ENCODE measurements around the gene CREBZF.

The CREBZF gene

DNA sequence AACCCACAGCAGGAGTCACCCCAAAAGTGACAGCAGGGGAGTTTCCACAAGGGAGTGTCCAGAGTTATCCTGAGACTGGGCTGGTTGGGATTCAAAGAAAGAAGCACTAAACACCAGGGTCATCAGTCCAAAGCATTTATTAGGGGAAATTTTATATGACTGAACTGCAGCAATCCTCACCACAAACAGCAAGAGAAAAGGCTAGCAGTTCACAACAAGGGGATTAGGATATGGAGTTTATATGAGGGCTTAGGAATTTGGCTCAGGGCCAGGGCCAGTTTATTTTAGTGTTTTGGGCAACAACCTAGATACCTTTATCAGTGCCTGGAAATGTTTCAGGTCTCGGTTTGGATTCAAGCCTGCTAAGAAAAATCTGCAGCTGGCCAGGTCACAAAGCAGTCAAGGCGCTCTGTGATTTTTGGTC is 21.7 kb downstream of the CREBZF start:
- in situ Hi-C loops (cut with HindIII; ENCODE audit: low sequenced_read_pairs), result no loop called here
- DNase-seq (ENCODE audit: low read depth, low spot score), result no peak

GRCh38 chr11:85634747-85635146 is 30.2 kb downstream of the CREBZF start:
- no peak for DNase-seq (ENCODE audit: low read depth, low spot score)
- TF ChIP-seq, protein P1, sequence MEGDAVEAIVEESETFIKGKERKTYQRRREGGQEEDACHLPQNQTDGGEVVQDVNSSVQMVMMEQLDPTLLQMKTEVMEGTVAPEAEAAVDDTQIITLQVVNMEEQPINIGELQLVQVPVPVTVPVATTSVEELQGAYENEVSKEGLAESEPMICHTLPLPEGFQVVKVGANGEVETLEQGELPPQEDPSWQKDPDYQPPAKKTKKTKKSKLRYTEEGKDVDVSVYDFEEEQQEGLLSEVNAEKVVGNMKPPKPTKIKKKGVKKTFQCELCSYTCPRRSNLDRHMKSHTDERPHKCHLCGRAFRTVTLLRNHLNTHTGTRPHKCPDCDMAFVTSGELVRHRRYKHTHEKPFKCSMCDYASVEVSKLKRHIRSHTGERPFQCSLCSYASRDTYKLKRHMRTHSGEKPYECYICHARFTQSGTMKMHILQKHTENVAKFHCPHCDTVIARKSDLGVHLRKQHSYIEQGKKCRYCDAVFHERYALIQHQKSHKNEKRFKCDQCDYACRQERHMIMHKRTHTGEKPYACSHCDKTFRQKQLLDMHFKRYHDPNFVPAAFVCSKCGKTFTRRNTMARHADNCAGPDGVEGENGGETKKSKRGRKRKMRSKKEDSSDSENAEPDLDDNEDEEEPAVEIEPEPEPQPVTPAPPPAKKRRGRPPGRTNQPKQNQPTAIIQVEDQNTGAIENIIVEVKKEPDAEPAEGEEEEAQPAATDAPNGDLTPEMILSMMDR (IDR thresholded peaks at IDR 0.05; ENCODE audit: low read depth, low read length), result no peak
- in situ Hi-C loops (cut with HindIII; ENCODE audit: low sequenced_read_pairs), result no loop called here
- no peak overlapping the region for H3K4me3 ChIP-seq (ENCODE audit: low read depth, low read length)

More for the DNA sequence above, 21.7 kb downstream of the CREBZF start:
- TF ChIP-seq, protein P1 (IDR thresholded peaks at IDR 0.05; ENCODE audit: low read depth, low read length), result no peak
- H3K4me3 ChIP-seq (ENCODE audit: low read depth, low read length), result no peak overlapping the region

GRCh38 chr11:85628771-85629341 is 36.1 kb downstream of the CREBZF start:
- TF ChIP-seq, protein P1 (IDR thresholded peaks at IDR 0.05; ENCODE audit: low read depth, low read length), result no peak
- H3K4me3 ChIP-seq (ENCODE audit: low read depth, low read length), result peak overlapping the region; percentile 84
- peak; percentile 6 for DNase-seq (ENCODE audit: low read depth, low spot score)
- in situ Hi-C loops (cut with HindIII; ENCODE audit: low sequenced_read_pairs), result no loop called here

DNA sequence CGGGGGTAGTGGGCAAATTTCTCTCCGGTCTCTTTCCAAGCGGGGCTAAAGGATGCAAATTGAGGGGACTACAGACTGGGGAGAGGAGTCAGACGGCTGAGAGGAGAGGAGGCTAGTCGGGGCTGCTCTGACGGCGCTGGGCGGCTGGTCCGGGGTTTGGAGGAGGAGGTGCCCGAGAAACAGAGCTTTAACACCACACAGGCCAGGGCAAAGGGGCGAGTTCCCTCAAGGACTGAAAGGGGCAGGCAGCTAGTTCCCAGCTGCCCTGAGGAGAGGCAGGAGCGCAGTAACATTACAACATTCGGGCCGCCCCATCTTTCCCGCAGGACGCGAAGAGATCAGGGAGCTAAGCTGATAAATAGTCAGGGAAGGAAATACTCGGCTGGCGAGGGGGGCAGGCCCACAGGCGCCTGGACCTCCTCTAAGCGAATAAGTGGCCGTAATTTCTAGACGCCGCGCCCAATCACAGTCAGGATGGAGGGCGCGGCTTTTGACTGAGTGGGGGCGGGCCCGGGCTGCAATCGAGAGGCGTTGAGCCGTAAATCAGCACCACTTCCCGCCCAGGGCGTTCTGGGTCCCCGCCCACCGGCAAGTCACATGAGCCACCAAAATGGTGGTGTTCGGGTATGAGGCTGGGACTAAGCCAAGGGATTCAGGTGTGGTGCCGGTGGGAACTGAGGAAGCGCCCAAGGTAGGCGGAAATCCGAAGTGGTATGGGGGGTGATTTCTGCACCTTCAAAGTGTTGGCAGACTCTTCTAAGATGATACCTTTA is 36.7 kb downstream of the CREBZF start, which contains the start of gene TMEM126B:
Gene TMEM126B (plus strand): TSS at position 596 of the 773 bp plus-strand sequence. CDS start 15 bp downstream, at position 611.
- TF ChIP-seq, protein P1 (IDR thresholded peaks at IDR 0.05; ENCODE audit: low read depth, low read length), result no peak
- peak; percentile 99 for DNase-seq (ENCODE audit: low read depth, low spot score)
- in situ Hi-C loops (cut with HindIII; ENCODE audit: low sequenced_read_pairs), result no loop called here
- H3K4me3 ChIP-seq (ENCODE audit: low read depth, low read length), result peak within 1 kb of the TSS; percentile 84

- DNase-seq (ENCODE audit: low read depth, low spot score), result peak; percentile 35
- H3K4me3 ChIP-seq (ENCODE audit: low read depth, low read length), result peak within 1 kb of the TSS; percentile 84
- in situ Hi-C loops (cut with HindIII; ENCODE audit: low sequenced_read_pairs), result no loop called here
- TF ChIP-seq, protein P1 (IDR thresholded peaks at IDR 0.05; ENCODE audit: low read depth, low read length), result no peak
These were observed 37.5 kb downstream of the CREBZF start, which contains the start of gene DLG2 for GRCh38 chr11:85627332-85627997. Gene DLG2, minus strand, starts transcription at chr11:85627344.

GRCh38 chr11:85626496-85626895 is 38.4 kb downstream of the CREBZF start:
- TF ChIP-seq, protein P1 (IDR thresholded peaks at IDR 0.05; ENCODE audit: low read depth, low read length), result no peak
- H3K4me3 ChIP-seq (ENCODE audit: low read depth, low read length), result no peak overlapping the region
- in situ Hi-C loops (cut with HindIII; ENCODE audit: low sequenced_read_pairs), result no loop called here
- no peak for DNase-seq (ENCODE audit: low read depth, low spot score)
